GM19324 (cell line): Measurements from ENCODE around the gene MOV10.
A peak's percentile ranks its signal among the peaks of the same experiment; 100 is the strongest.
"Not testable (repeated sequence)": the region's sequence is repeated elsewhere in the genome, so short reads cannot be mapped to it uniquely, and the experiment has no call there.

ENCODE experiments used
- ATAC-seq: cut with Tn5 transposase; IDR thresholded peaks from one replicate; pipeline ENCODE4 v1.9.1; 2021; ENCODE audit warnings: mild to moderate bottlenecking, moderate library complexity; ENCODE audit not compliant: unreplicated experiment, low FRiP score

Gene MOV10

GRCh38 chr1:112674440-112674985 lies at the start of gene MOV10:
Gene MOV10 (plus strand): TSS chr1:112674659. CDS start chr1:112674913, 254 bp downstream.
- ATAC-seq: peak; percentile 56

- no peak for ATAC-seq
Measured at GRCh38 chr1:112625696-112626095, 48.8 kb upstream of the MOV10 start.

GRCh38 chr1:112626193-112626592 lies 48.3 kb upstream of the MOV10 start:
- ATAC-seq: no peak

- ATAC-seq: no peak
Measured at GRCh38 chr1:112626887-112627286, 47.6 kb upstream of the MOV10 start.

- ATAC-seq: no peak
Measured at GRCh38 chr1:112628516-112628915, 45.9 kb upstream of the MOV10 start.

- no peak for ATAC-seq
Measured at GRCh38 chr1:112629256-112629655, 45.2 kb upstream of the MOV10 start.

- no peak for ATAC-seq
Measured at GRCh38 chr1:112633628-112634027, 40.8 kb upstream of the MOV10 start.

GRCh38 chr1:112634367-112634766 lies 40.1 kb upstream of the MOV10 start:
- no peak for ATAC-seq

GRCh38 chr1:112636056-112636455 lies 38.4 kb upstream of the MOV10 start:
- no peak for ATAC-seq

- no peak for ATAC-seq
Measured at GRCh38 chr1:112636597-112637253, 37.7 kb upstream of the MOV10 start.

- no peak for ATAC-seq
Measured at GRCh38 chr1:112637254-112638109, 37.0 kb upstream of the MOV10 start.

GRCh38 chr1:112638110-112638428 lies 36.4 kb upstream of the MOV10 start:
- no peak for ATAC-seq

- not testable (repeated sequence) for ATAC-seq
Measured at GRCh38 chr1:112640437-112640836, 34.0 kb upstream of the MOV10 start.

- ATAC-seq: no peak
Measured at GRCh38 chr1:112643080-112643479, 31.4 kb upstream of the MOV10 start.

GRCh38 chr1:112646225-112646624 lies 28.2 kb upstream of the MOV10 start:
- ATAC-seq: no peak

GRCh38 chr1:112651205-112651604 lies 23.3 kb upstream of the MOV10 start:
- no peak for ATAC-seq

- ATAC-seq: no peak
Measured at GRCh38 chr1:112665857-112666256, 8.6 kb upstream of the MOV10 start.

GRCh38 chr1:112666946-112667345 lies 7.5 kb upstream of the MOV10 start:
- no peak for ATAC-seq

GRCh38 chr1:112672009-112672408 lies 2.5 kb upstream of the MOV10 start:
- ATAC-seq: no peak

- ATAC-seq: no peak
Measured at GRCh38 chr1:112672842-112673241, 1.6 kb upstream of the MOV10 start.

- no peak for ATAC-seq
Measured at GRCh38 chr1:112673592-112674439, 643 bp upstream of the MOV10 start.
